ENCODE data around the gene CFDP1.
A peak's percentile ranks its signal among the peaks of the same experiment; 100 is the strongest.

CFDP1 gene

DNA sequence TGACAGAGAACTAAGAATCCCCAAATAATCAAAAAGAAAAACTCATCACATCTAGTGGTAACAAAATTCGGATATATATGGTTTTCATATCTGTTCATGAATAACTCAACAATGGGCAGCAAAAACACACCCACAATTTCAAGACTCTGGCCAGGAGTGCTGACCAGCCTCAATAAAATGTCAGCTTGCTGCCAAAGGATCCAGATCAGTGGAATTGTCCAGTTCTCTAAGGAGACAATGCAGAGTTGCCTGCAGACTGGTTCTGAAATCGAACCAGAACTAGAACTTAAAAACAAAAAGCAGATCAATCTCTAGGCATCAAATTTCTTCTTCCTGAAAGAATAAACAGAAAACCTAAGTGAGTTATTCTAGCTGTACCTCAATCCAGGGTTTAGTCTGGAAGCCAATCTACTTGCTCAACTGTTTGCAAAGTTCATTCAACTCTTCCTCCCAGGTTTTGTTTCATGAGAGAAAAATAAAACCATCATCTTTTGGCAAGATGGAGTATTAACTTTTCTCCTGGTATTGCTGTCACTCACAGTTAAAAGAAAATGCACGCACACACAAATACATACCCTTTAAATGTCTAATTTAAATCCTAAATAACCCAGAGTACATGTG, 61.0 kb downstream of the CFDP1 start:
- no peak for DNase-seq (ENCODE audit: low read depth)

DNA sequence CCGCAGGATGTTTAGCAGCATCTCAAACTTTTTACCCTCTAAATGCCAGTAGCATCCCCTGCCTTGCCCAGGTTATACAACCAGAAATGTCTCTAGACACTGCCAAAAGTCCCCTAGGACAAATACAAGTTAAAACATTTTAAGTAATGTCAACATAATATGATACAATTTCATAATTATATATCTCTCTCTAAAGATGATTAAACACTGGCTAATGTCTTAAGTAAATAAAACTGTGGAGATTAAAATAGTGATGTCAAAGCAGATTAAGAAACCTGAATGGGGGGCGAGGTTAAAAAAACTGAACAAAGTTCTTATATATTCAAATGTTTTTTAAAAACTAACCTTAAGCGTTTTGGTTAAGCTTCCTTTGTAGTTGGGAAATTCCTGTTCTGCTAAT, 62.1 kb downstream of the CFDP1 start:
- DNase-seq (ENCODE audit: low read depth), result no peak

GRCh38 chr16:75364286-75364791, 69.0 kb downstream of the CFDP1 start:
- no peak for DNase-seq (ENCODE audit: low read depth)

DNA sequence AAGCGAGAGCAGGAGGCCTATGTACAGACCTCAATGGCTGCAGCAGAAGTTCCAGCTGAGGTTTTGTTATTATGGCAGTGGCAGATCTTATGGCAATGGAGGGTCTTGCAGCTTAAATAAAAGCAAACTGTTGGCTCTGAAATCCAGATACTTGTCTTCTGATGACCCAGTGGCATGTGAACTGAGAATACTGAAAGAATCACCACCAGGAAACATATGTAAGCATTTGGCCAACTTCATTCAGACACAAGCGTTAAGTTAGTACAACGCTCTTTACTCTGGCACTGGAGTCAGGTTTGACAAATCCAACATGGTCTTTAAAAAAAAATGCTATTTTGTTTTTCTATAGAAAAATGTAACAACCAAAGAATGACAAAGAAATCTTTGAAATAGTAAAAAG, 70.5 kb downstream of the CFDP1 start:
- no peak for DNase-seq (ENCODE audit: low read depth)

DNA sequence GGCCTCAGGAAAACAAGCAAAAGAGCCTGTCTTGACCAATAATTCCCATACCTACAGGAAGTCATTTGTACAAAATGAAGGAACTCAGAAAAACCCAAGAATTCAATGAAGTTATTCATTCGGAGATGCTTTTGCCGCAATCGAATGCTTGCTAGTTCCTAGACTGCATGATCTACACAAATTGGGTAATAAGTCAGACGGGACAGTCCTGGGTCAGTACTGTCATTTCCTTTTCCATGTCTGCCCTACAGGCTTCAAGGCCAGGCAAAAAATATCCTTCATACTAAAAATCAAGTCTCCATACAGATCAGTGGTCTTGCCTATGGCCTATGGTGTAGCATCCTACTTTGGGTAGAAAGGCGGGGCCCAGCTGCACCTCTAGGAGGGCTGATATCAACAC, 71.4 kb downstream of the CFDP1 start:
- DNase-seq (ENCODE audit: low read depth), result no peak

DNA sequence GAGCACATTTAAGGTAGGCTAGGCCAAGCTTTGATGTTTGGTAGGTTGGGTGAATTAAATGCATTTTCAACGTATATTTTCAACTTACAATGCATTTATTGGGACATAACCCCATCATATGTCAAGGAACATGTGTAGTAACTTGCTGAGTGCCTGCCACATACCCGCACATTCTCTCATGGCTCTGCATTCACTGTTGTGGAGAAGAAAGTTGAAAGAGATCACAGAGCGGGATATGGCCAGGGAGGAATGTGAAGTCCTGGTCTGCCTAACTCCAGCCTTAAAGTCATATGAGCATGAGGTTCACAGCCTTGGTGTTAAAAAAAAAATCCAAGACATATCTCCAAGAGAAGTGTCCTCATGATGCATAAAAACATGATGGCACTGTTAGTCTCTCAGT, 79.1 kb downstream of the CFDP1 start:
- DNase-seq (ENCODE audit: low read depth), result no peak

DNA sequence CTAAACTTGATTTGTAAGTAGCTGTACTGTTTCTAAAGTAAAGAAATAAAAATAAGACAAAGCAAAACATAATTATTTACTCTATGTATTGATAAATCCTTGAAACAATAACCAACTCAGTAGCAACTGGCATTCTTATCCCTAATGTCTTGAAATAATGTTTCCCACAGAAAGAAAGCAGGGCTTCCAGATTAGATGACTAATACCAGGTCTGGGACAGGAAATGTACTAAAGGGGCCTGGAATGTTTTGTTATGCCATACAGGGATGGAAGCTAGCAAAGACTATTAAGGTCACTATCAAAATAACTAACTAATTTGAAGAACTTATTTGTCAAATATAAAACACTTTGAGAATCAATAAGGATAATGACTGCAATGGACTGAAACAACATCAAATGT, 82.1 kb downstream of the CFDP1 start:
- peak; percentile 55 for DNase-seq (ENCODE audit: low read depth)

GRCh38 chr16:75345711-75346110, 87.6 kb downstream of the CFDP1 start:
- DNase-seq (ENCODE audit: low read depth), result no peak

DNA sequence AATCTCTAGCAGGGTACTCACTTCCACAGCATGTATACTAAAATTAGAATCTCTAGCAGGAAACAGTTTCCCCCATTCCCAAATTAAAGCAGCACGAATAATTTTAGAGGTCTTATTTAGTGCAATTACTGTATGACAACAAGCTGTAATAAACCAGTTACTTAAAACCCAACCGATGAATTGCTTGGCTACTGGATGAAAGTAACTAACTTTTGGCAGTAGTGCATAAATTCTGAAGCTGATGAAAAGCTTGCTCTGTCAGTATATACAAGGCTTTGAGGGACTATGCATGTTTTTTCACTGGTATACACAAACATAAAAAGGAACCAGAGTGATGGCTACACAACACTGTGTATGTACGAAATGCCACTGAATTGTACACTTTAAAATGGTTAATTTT, 89.4 kb downstream of the CFDP1 start:
- no peak for DNase-seq (ENCODE audit: low read depth)

DNA sequence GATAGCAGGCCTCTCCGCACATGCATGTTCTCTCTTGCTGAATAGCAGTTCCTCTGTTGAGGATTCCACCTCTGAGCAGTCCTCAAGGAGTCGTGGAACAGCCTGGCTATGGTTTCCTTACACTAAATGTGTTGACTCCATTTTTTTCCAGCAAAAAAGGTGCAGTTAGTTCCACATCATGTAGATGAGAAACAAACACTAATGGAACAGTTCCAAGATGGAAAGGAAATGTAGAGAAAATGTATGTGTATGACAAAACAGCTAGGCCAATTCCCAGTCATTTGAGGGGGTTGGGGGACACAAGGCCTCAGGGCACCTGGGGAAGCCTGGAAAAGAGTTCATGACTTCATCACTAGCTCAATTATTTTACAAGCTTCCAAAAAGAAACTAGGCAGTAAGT, 90.0 kb downstream of the CFDP1 start:
- DNase-seq (ENCODE audit: low read depth), result no peak

DNA sequence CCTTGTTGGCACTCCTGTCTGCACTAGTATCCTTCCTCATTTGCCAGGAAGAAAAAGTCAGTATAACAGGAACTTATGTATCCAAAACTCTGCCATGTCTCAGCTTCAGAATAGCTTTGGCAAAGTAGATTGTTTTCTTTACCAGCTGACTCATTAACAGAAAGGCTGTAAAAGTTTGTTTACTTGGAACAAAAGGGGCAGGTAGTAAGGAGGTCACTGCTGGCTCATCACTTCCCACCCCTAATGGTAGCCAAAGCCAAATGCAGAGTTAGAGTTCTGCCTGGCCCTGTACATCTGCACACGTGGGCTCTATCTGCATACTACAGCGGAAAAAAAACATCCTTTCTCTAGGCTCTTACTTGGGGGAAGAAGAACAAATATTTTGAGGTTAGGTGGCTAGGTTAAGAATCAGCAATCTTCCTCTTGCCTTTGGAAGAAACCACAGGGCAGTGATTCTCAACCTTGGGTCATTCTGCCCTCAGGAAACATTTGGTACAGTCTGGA, 90.9 kb downstream of the CFDP1 start:
- peak; percentile 51 for DNase-seq (ENCODE audit: low read depth)

DNA sequence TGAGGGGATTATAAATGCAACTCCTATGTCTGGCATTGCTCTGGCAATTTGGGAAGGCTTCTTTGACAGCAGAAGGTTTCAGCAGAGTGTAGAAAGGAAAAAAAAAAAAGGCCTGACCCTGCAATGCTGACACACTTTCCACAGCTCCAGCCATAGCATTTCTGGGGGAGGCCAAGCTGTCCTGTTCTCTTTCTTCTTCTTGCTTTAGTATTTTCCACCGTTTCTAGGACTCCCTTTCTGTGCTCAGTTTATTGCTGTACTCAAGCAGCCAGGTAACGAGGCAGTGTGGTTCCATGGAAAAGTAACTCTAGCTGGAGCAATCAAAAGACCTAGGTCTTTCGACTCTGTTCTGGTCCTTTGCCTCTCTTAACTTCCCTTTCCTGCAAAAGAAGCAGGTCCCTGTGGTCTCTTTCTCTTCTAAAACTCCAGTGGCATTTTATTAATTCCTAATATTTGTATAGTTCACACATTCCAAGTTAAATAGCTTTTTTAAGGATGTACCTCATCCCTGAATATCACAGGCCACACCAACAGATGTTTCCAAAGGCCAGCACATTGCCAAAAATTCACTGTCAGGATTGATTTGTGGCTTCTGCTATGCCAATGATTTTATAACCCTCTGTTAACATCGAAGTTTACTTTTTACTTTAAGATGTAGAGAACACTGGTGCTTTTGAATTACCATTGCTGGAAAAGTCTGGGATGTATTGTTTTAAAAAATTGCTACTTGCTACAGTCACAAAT, 91.6 kb downstream of the CFDP1 start:
- no peak for DNase-seq (ENCODE audit: low read depth)

GRCh38 chr16:75340741-75341491, 92.4 kb downstream of the CFDP1 start:
- peak; percentile 31 for DNase-seq (ENCODE audit: low read depth)

GRCh38 chr16:75337430-75337829, 95.9 kb downstream of the CFDP1 start:
- no peak for DNase-seq (ENCODE audit: low read depth)

- no peak for DNase-seq (ENCODE audit: low read depth)
Observed at GRCh38 chr16:75336521-75336920, 96.8 kb downstream of the CFDP1 start.

- no peak for DNase-seq (ENCODE audit: low read depth)
Observed at GRCh38 chr16:75333721-75334163, 99.6 kb downstream of the CFDP1 start.

- no peak for DNase-seq (ENCODE audit: low read depth)
Observed at GRCh38 chr16:75329943-75330342, 103.4 kb downstream of the CFDP1 start.

- DNase-seq (ENCODE audit: low read depth), result no peak
Observed at GRCh38 chr16:75326333-75326732, 107.0 kb downstream of the CFDP1 start.

DNA sequence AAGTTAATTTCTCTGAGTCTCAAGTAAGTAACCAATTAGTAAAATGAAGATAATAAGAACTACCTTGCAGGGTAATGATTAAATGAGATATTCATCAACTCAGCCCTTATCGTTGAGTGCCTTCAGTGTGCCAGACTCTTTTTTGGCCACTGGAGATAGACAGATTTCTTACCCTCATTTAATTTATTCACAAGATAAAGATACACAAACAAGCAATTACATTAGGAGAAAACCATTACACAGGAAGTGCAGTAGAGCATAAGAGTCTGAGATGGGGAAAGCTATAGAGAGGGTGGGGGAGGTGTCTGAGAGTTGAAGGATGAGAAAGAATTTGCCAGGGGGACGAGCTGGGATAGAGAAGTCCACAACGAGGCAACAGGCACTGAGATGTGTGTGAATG, 109.4 kb downstream of the CFDP1 start:
- DNase-seq (ENCODE audit: low read depth), result no peak

DNA sequence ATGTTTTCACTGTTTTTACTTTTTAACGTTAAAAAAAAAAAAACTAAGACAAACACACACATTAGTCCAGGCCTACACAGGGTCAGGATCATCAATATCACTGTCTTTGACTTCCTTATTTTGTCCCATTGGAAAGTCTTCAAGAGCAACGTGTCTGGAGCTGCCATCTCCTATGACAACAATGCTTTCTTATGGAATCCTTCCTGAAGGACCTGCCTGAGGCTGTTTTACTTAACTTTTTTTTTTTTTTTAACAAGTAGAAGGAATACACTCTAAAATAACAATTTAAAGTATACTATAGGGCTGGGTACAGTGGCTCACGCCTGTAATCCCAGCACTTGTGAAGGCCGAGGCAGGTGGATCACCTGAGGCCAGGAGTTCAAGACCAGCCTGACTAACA, 110.1 kb downstream of the CFDP1 start:
- DNase-seq (ENCODE audit: low read depth), result no peak

DNA sequence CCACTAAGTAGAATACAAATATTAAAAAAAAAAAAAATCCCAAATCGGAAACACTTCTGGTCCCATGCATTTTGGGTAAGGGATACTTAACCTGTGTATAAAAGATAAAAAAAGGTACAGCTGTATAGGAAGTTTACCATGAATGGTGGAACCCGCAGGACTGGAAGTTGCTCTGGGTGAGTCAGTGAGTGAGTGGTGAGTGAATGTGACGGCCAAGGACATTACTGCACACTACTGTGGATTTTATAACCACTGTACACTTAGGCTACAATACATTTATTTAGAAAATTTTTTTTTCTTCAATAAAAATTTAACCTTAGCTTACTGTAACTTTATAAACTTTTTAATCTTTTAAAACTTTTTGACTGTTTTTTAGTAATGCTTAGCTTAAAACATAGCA, 110.6 kb downstream of the CFDP1 start:
- no peak for DNase-seq (ENCODE audit: low read depth)

DNA sequence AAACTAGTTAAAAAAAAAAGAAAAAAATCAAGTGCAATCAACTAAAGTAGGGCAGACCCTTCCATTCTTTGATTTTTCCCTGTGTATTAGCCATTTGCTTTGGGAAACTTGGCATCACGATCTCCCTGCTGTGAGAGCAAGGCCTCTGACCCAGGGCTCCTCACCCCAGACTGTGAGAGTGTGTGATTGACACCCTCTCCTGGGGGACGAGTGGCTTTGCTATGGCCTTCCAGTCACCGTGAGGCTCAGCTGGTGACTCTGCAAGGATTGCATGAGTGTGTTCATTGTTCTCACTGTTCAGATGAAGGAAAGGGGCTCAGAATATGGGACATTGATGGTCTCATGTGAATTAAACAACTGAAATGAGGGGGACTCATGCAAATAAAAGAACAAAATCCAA, 112.9 kb downstream of the CFDP1 start:
- DNase-seq (ENCODE audit: low read depth), result no peak

All from GM04503 (cell line).